OCI-LY7 (cell line): ENCODE data around the gene TNXB. TPM values are rescaled to one million over a fixed set of nuclear protein-coding genes. Genes with fewer than 3 reads are reported as not detected.

Experiments
- BruUV-seq: library from RNA; stranded (reverse); fragments of 400-500 nt; replicated peaks from 2 replicates; lab custom pipeline; 2021; lab: Mats Ljungman, UMichigan
- CTCF ChIA-PET: fragments of 300-600 bp; sonication (Branson Sonifier 250); formaldehyde crosslinking; loops from one replicate; lab custom pipeline; 2022; ENCODE audit warnings: antibody characterized with exemption; ENCODE audit not compliant: unreplicated experiment; lab: Charles Lee
- POLR2A ChIA-PET: fragments of 300-600 bp; sonication (Branson Sonifier 250); formaldehyde crosslinking; loops from one replicate; lab custom pipeline; 2022; ENCODE audit warnings: antibody characterized with exemption; lab: Charles Lee
- DNase-seq: peaks from one replicate; pipeline ENCODE4 v3.0.0-alpha.2; 2015; ENCODE audit warnings: low spot score
- H2AFZ ChIP-seq: fragments of 200-600 bp; sonication (generic), shearing (Covaris generic); 2 replicates; pipeline ENCODE4 v1.6.1; 2014; ENCODE audit warnings: mild to moderate bottlenecking, antibody characterized with exemption, low read length, moderate library complexity
- H3K27ac ChIP-seq: fragments of 200-600 bp; sonication (generic); 2 replicates; pipeline ENCODE4 v1.5.1; 2014; ENCODE audit warnings: mixed run types, low read depth, mild to moderate bottlenecking, moderate library complexity, low read length, inconsistent platforms; ENCODE audit not compliant: poor library complexity, severe bottlenecking
- H3K36me3 ChIP-seq: fragments of 200-600 bp; sonication (generic); 2 replicates; pipeline ENCODE4 v1.6.1; 2014; ENCODE audit warnings: mild to moderate bottlenecking, antibody characterized with exemption, low read length, moderate library complexity, mixed read lengths; ENCODE audit not compliant: insufficient read depth
- H3K4me1 ChIP-seq: fragments of 200-600 bp; sonication (generic); 2 replicates; pipeline ENCODE4 v1.5.1; 2014; ENCODE audit warnings: mild to moderate bottlenecking, low read length; ENCODE audit not compliant: insufficient read depth, poor library complexity, severe bottlenecking
- H3K4me2 ChIP-seq: fragments of 200-600 bp; sonication (generic); 2 replicates; pipeline ENCODE4 v1.6.1; 2014; ENCODE audit warnings: mild to moderate bottlenecking, low read length
- H3K4me3 ChIP-seq: fragments of 200-600 bp; sonication (generic); 2 replicates; pipeline ENCODE4 v1.5.1; 2014; ENCODE audit warnings: mild to moderate bottlenecking, low read depth, low read length; ENCODE audit not compliant: poor library complexity, severe bottlenecking
- H3K79me2 ChIP-seq: fragments of 200-600 bp; sonication (generic); 2 replicates; pipeline ENCODE4 v1.6.1; 2016; ENCODE audit warnings: low read depth, mild to moderate bottlenecking, low read length, moderate library complexity, mixed read lengths; ENCODE audit not compliant: insufficient read depth
- H3K9me2 ChIP-seq: fragments of 200-600 bp; sonication (generic); 2 replicates; pipeline ENCODE4 v1.6.1; 2016; ENCODE audit warnings: mild to moderate bottlenecking, low read length, mixed read lengths; ENCODE audit not compliant: insufficient read depth
- H3K9me3 ChIP-seq: fragments of 200-600 bp; sonication (generic); 2 replicates; pipeline ENCODE4 v1.6.1; 2014; ENCODE audit warnings: mild to moderate bottlenecking, mixed run types, low read length, mixed read lengths
- H4K20me1 ChIP-seq: fragments of 200-600 bp; sonication (generic); 2 replicates; pipeline ENCODE4 v1.6.1; 2014; ENCODE audit warnings: mild to moderate bottlenecking, antibody characterized with exemption, low read length, moderate library complexity, mixed read lengths; ENCODE audit not compliant: insufficient read depth
- EZH2phosphoT487 ChIP-seq: fragments of 200-600 bp; sonication (generic); IDR thresholded peaks from 2 replicates; pipeline ENCODE4 v1.6.1; 2018; ENCODE audit warnings: low read depth, borderline replicate concordance, mild to moderate bottlenecking, mixed run types, antibody characterized with exemption, low read length, moderate library complexity, mixed read lengths
- intact Hi-C: fragments of 100-400 bp; cut with micrococcal nuclease; formaldehyde crosslinking; loops from one replicate; pipeline ENCODE4 v1.10.0; 2022; ENCODE audit not compliant: unreplicated experiment
- total RNA-seq, 2 experiments: library from RNA; depleted of rRNA in 1 of 2; stranded (reverse); fragments of >200 nt in 1 of 2; shearing (Covaris generic) in 1 of 2; gene quantifications; 2 replicates each; pipeline ENCODE4 v1.2.3, GENCODE V29; 2014 to 2022
- TF ChIP-seq, protein P1 (sequence below): fragments of 200-600 bp; sonication (generic); conservative IDR thresholded peaks from 2 replicates; pipeline ENCODE4 v1.5.1; 2014; ENCODE audit warnings: mild to moderate bottlenecking, antibody characterized with exemption, low read length, moderate library complexity, mixed read lengths

Gene TNXB
- total RNA-seq, 2 experiments from 2014 or later, result 1.7 to 9.2 TPM

DNA sequence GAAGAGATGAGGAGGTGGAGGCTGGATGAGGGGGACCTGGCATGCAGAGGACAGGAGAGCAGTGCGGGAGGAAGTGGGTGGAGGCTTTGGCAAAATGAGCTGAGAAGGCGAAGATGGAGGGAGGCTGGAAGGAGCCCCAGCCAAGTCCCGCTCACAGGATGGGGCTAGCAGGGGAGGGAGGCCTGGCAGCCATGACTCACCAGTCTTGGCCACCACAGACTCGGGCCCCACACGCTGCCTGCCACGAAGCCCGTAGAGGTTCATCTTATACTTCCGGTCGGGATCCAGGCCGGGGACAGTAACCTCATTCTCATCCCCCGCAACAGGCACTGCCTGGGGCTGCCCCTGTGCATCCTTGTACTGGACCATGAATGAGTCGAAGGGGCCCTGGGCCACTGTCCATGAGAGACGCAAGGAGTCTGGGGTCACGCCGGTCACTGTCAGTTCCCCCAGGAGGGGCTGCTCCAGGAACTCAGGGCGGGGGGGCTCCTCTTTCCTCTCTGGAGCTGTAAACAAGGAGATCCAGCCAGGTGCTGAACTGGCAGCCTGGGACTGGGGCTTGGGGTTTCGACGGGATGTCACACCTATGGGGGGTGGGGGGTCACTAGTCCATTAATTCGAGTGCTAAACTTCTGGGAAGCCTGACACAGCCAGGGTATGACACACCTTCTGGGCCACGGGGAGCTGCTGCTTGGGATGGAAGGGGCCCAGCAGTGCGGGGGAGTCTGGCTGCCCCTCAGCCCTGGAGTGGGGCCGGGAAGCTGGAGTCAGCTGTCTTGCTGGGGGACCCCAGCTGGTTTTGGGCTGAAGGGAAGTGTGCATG, 27.8 kb downstream of the TNXB start:
- H3K4me2 ChIP-seq, result no peak overlapping the region
- no peak for DNase-seq
- no peak overlapping the region for H2AFZ ChIP-seq
- H3K9me2 ChIP-seq, result no peaks in the 10 kb centered on the region
- H3K27ac ChIP-seq, result no peak overlapping the region
- ChIA-PET POLR2A (no interaction called here), CTCF (no interaction called here)
- no peak overlapping the region for H3K4me3 ChIP-seq
- H3K4me1 ChIP-seq, result no peaks in the 10 kb centered on the region
- no peaks in the 10 kb centered on the region for H4K20me1 ChIP-seq
- H3K79me2 ChIP-seq, result no peaks in the 10 kb centered on the region
- BruUV-seq, result no TSS peak
- H3K36me3 ChIP-seq, result no peaks in the 10 kb centered on the region
- no peaks in the 10 kb centered on the region for H3K9me3 ChIP-seq
- TF ChIP-seq, protein P1, sequence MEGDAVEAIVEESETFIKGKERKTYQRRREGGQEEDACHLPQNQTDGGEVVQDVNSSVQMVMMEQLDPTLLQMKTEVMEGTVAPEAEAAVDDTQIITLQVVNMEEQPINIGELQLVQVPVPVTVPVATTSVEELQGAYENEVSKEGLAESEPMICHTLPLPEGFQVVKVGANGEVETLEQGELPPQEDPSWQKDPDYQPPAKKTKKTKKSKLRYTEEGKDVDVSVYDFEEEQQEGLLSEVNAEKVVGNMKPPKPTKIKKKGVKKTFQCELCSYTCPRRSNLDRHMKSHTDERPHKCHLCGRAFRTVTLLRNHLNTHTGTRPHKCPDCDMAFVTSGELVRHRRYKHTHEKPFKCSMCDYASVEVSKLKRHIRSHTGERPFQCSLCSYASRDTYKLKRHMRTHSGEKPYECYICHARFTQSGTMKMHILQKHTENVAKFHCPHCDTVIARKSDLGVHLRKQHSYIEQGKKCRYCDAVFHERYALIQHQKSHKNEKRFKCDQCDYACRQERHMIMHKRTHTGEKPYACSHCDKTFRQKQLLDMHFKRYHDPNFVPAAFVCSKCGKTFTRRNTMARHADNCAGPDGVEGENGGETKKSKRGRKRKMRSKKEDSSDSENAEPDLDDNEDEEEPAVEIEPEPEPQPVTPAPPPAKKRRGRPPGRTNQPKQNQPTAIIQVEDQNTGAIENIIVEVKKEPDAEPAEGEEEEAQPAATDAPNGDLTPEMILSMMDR, result no peak
- TF ChIP-seq EZH2phosphoT487, result no peak
- intact Hi-C loops, result no loop called here

DNA sequence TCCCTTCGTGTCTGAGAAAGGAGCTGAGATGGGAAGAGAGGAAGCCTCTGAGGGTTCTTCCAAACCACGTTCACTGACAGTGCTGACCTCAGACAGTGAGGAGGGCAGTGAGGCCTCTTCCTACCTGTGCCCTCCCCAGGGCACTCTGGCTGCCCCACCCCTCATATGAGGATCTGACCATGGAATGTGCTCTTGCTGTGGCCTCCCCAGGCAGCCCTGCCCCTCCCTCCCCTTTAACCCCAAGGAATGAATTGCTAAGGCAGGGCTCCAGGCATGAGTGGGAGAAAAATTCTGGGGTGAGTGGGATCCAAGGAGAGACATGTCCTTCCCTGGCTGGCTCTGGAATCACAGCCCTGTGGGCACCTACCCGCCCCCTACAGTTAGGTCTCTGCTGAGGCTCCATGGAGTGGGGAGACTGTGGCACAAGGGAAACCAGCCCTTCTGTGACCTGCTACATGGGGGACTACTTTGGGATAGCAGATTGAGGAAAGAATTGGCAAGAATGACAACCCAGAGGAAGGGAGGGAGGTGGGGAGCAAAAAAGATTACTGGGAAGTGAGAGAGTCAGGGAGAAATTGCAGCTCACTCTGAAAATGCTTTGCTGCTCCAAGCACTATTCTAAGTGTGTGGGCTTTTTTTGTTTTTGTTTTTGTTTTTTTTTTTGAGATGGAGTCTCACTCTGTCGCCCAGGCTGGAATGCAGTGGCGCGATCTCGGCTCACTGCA, 29.4 kb downstream of the TNXB start:
- no peaks in the 10 kb centered on the region for H3K4me1 ChIP-seq
- no peak overlapping the region for H3K27ac ChIP-seq
- POLR2A ChIA-PET, result no interaction called here
- H3K36me3 ChIP-seq, result no peaks in the 10 kb centered on the region
- CTCF ChIA-PET, result no interaction called here
- H3K4me2 ChIP-seq, result no peak overlapping the region
- no peak overlapping the region for H2AFZ ChIP-seq
- intact Hi-C loops, result no loop called here
- TF ChIP-seq EZH2phosphoT487, result no peak
- TF ChIP-seq, protein P1, result no peak
- BruUV-seq, result no TSS peak
- H3K9me3 ChIP-seq, result no peaks in the 10 kb centered on the region
- no peaks in the 10 kb centered on the region for H3K79me2 ChIP-seq
- H4K20me1 ChIP-seq, result no peaks in the 10 kb centered on the region
- no peak for DNase-seq
- no peaks in the 10 kb centered on the region for H3K9me2 ChIP-seq
- H3K4me3 ChIP-seq, result no peak overlapping the region
